Osteocyte (in vitro differentiated cells): Measurements from ENCODE around the gene KRT35. TPM values are rescaled to one million over a fixed set of nuclear protein-coding genes. Genes with fewer than 3 reads are reported as not detected.
"Not testable (repeated sequence)": the region's sequence is repeated elsewhere in the genome, so short reads cannot be mapped to it uniquely, and the experiment has no call there.

ENCODE experiments used
- DNase-seq: peaks from one replicate; pipeline ENCODE4 v3.0.0; 2021; ENCODE audit warnings: mixed read lengths; ENCODE audit not compliant: unreplicated experiment; ENCODE audit errors: extremely low spot score
- H3K27ac Mint-ChIP-seq: one replicate; pipeline ENCODE4 v1.8.0; 2021; ENCODE audit warnings: mild to moderate bottlenecking, mixed read lengths; ENCODE audit not compliant: unreplicated experiment
- H3K27me3 Mint-ChIP-seq: one replicate; pipeline ENCODE4 v1.8.0; 2021; ENCODE audit warnings: mixed read lengths; ENCODE audit not compliant: unreplicated experiment
- H3K36me3 Mint-ChIP-seq: one replicate; pipeline ENCODE4 v1.8.0; 2021; ENCODE audit warnings: mixed read lengths; ENCODE audit not compliant: unreplicated experiment
- H3K4me1 Mint-ChIP-seq: one replicate; pipeline ENCODE4 v1.8.0; 2021; ENCODE audit warnings: mixed read lengths; ENCODE audit not compliant: unreplicated experiment
- H3K4me3 Mint-ChIP-seq: one replicate; pipeline ENCODE4 v1.8.0; 2021; ENCODE audit warnings: mild to moderate bottlenecking, moderate library complexity, mixed read lengths; ENCODE audit not compliant: unreplicated experiment
- H3K9me3 Mint-ChIP-seq: one replicate; pipeline ENCODE4 v1.8.0; 2021; ENCODE audit warnings: mixed read lengths; ENCODE audit not compliant: unreplicated experiment
- CTCF ChIP-seq: fragments of 200-600 bp; sonication (generic); IDR thresholded peaks from 2 replicates; pipeline ENCODE4 v1.5.0; 2021; ENCODE audit warnings: antibody characterized with exemption, mild to moderate bottlenecking, moderate library complexity
- total RNA-seq: library from RNA; stranded (reverse); gene quantifications from 2 replicates; pipeline ENCODE4 v1.2.1, GENCODE V29; 2021

KRT35 gene
- total RNA-seq, 1 donor from 2014 or later: not detected

- no peaks in the 10 kb centered on the region for H3K9me3 Mint-ChIP-seq
- DNase-seq: no peak
- no peak overlapping the region for H3K4me3 Mint-ChIP-seq
- no peaks in the 10 kb centered on the region for H3K4me1 Mint-ChIP-seq
- H3K27ac Mint-ChIP-seq: no peak overlapping the region
- peaks cover 7% of the 10 kb centered on the region for H3K27me3 Mint-ChIP-seq
- TF ChIP-seq CTCF: no peak
- no peaks in the 10 kb centered on the region for H3K36me3 Mint-ChIP-seq
These were observed 46.5 kb downstream of the KRT35 start for GRCh38 chr17:41434415-41434814.

GRCh38 chr17:41434005-41434404 lies 46.9 kb downstream of the KRT35 start:
- Mint-ChIP-seq H3K4me1 (no peaks in the 10 kb centered on the region), H3K4me3 (no peak overlapping the region), H3K27ac (no peak overlapping the region), H3K9me3 (no peaks in the 10 kb centered on the region), H3K36me3 (no peaks in the 10 kb centered on the region), H3K27me3 (peaks cover 4% of the 10 kb centered on the region)
- no peak for TF ChIP-seq CTCF
- no peak for DNase-seq

- H3K4me1 Mint-ChIP-seq: no peaks in the 10 kb centered on the region
- no peak overlapping the region for H3K4me3 Mint-ChIP-seq
- peaks cover 4% of the 10 kb centered on the region for H3K27me3 Mint-ChIP-seq
- DNase-seq: no peak
- no peaks in the 10 kb centered on the region for H3K9me3 Mint-ChIP-seq
- H3K27ac Mint-ChIP-seq: no peak overlapping the region
- TF ChIP-seq CTCF: no peak
- H3K36me3 Mint-ChIP-seq: no peaks in the 10 kb centered on the region
These were observed 47.4 kb downstream of the KRT35 start for GRCh38 chr17:41433586-41433985.

DNA sequence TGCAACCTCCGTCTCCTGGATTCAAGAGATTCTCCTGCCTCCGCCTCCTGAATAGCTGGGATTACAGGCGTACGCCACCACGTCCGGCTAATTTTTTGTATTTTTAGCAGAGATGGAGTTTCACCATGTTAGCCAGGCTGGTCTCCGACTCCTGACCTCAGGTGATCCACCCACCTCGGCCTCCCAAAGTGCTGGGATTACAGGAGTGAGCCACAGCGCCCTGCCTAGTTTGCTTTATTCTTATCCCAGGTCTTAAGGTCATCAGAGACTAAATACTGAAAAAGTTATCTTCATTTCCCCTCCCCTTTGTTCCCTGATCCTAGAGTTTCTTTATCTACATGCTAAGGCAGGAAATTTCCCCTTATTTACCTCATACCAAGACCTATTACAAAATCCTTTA lies 50.6 kb downstream of the KRT35 start:
- H3K4me1 Mint-ChIP-seq, H3K9me3 Mint-ChIP-seq, H3K4me3 Mint-ChIP-seq, H3K27ac Mint-ChIP-seq, H3K27me3 Mint-ChIP-seq, H3K36me3 Mint-ChIP-seq, DNase-seq: not testable (repeated sequence)

GRCh38 chr17:41429667-41430066 lies 51.3 kb downstream of the KRT35 start:
- TF ChIP-seq CTCF: no peak
- H3K4me1 Mint-ChIP-seq: no peaks in the 10 kb centered on the region
- DNase-seq: no peak

More at GRCh38 chr17:41429667-41430066, 51.3 kb downstream of the KRT35 start:
- Mint-ChIP-seq H3K9me3 (no peaks in the 10 kb centered on the region), H3K36me3 (no peaks in the 10 kb centered on the region), H3K27me3 (peaks cover 2% of the 10 kb centered on the region), H3K4me3 (no peak overlapping the region), H3K27ac (no peak overlapping the region)
